Suppressor macrophage treated with lipopolysaccharide for 4 hours (primary cell): ENCODE data around the gene ZDHHC1.

Source experiments
- DNase-seq: peaks from one replicate; pipeline ENCODE4 v3.0.0-alpha.2; 2020

Gene ZDHHC1

GRCh38 chr16:67346341-67346740, 69.9 kb downstream of the ZDHHC1 start:
- no peak for DNase-seq

- no peak for DNase-seq
These were observed 70.9 kb downstream of the ZDHHC1 start for GRCh38 chr16:67345401-67345800.
